Right lobe of liver (tissue), 6 donors: ENCODE results near the gene KRT80. TPM values are rescaled to one million over a fixed set of nuclear protein-coding genes. Genes with fewer than 3 reads are reported as not detected.

ENCODE experiments used
- ATAC-seq, 4 donors: fragments of 200-7000 bp; cut with Tn5 transposase; one replicate each; pipeline ENCODE4 v1.9.1; 2020; ENCODE audit warnings: mild to moderate bottlenecking in 4 of 4, moderate library complexity in 4 of 4
- DNase-seq, 3 donors: peaks; one replicate each; pipeline ENCODE4 v3.0.0-alpha.2; 2020
- H3K27ac ChIP-seq, 3 donors: fragments of 200-600 bp; one replicate each; pipeline ENCODE4 v1.8.0; 2022
- H3K27me3 ChIP-seq, 2 donors: fragments of 200-600 bp; one replicate each; pipeline ENCODE4 v1.8.0; 2022
- H3K36me3 ChIP-seq, 4 donors: fragments of 200-600 bp; sonication (generic) in 1 of 4; one replicate each; pipeline versions ENCODE4 v1.5.1 to v1.8.0; 2017 to 2022; ENCODE audit warnings: control low read depth in 1 of 4
- H3K4me1 ChIP-seq, 4 donors: fragments of 200-600 bp; sonication (generic) in 1 of 4; one replicate each; pipeline versions ENCODE4 v1.5.1 to v1.8.0; 2017 to 2022; ENCODE audit warnings: control low read depth in 1 of 4
- H3K4me3 ChIP-seq, 3 donors: fragments of 200-600 bp; one replicate each; pipeline ENCODE4 v1.8.0; 2022
- H3K9me3 ChIP-seq, 4 donors: fragments of 200-600 bp; sonication (generic) in 1 of 4; one replicate each; pipeline versions ENCODE4 v1.5.1 to v1.8.0; 2017 to 2022; ENCODE audit warnings: control low read depth in 1 of 4
- POLR2A ChIP-seq: fragments of 450-650 bp; IDR thresholded peaks from one replicate; pipeline ENCODE4 v1.6.1; 2017; ENCODE audit warnings: antibody characterized with exemption, mild to moderate bottlenecking
- WGBS: methylation state at CpG from one replicate; pipeline ENCODE4 v1.1.6; 2018; ENCODE audit warnings: low coverage, low lambda C conversion rate; ENCODE audit not compliant: insufficient coverage; ENCODE audit errors: missing lambda C conversion rate; 5-methylcytosine and 5-hydroxymethylcytosine counted together
- intact Hi-C, 2 donors: fragments of 100-400 bp; cut with DNase I; formaldehyde crosslinking; loops; one replicate each; pipeline versions ENCODE4 v1.11.2 to v1.14.1; 2022
- total RNA-seq, 6 experiments: library from RNA; depleted of rRNA in 2 of 6; stranded (reverse); fragments of >200 nt in 2 of 6; fragmentation: NEBNext Ultra II Directional in 3 of 6; extraction: Animal tissue kit (Norgen Biotek cat#: 25700) in 3 of 6; gene quantifications; one replicate each; pipeline versions ENCODE4 v1.1.0 to v1.2.4, GENCODE V29; 2016 to 2023
- TF ChIP-seq, protein P1 (sequence below), 4 donors: fragments of 200-600 bp in 3 of 4; fragments of 450-650 bp in 1 of 4; IDR thresholded peaks; one replicate each; pipeline versions ENCODE4 v1.5.1 to v1.8.0; 2016 to 2022; ENCODE audit warnings: antibody characterized with exemption in 4 of 4, mild to moderate bottlenecking in 2 of 4
- donor health status: DM: no; HTN: yes; CAD: no.
- donor health status: DM: no; HTN: no; CAD: no.
- donor health status: DM: no; HTN: no; CAD: no.
- donor health status: DM: no; HTN: yes; CAD: no.
- donor health status: DM: no; HTN: yes; CAD: no.

KRT80 gene
- total RNA-seq, 6 experiments from 2014 or later = 0.09 to 0.51 (median 0.15) TPM

GRCh38 chr12:52198454-52199215 lies 6.8 kb upstream of the KRT80 start:
- H3K4me1 ChIP-seq = no peaks in the 10 kb centered on the region
- no peak overlapping the region for H3K4me3 ChIP-seq
- TF ChIP-seq, protein P1, sequence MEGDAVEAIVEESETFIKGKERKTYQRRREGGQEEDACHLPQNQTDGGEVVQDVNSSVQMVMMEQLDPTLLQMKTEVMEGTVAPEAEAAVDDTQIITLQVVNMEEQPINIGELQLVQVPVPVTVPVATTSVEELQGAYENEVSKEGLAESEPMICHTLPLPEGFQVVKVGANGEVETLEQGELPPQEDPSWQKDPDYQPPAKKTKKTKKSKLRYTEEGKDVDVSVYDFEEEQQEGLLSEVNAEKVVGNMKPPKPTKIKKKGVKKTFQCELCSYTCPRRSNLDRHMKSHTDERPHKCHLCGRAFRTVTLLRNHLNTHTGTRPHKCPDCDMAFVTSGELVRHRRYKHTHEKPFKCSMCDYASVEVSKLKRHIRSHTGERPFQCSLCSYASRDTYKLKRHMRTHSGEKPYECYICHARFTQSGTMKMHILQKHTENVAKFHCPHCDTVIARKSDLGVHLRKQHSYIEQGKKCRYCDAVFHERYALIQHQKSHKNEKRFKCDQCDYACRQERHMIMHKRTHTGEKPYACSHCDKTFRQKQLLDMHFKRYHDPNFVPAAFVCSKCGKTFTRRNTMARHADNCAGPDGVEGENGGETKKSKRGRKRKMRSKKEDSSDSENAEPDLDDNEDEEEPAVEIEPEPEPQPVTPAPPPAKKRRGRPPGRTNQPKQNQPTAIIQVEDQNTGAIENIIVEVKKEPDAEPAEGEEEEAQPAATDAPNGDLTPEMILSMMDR (IDR thresholded peaks at IDR 0.05) = no peak
- TF ChIP-seq POLR2A = no peak
- no peak for DNase-seq
- no peaks in the 10 kb centered on the region for H3K9me3 ChIP-seq
- 37% methylated on average over 2 of the region's 5 CpGs for WGBS
- intact Hi-C loops = no loop called here
- ATAC-seq = peak; percentile 6 to 34 (median 22)
- no peaks in the 10 kb centered on the region for H3K36me3 ChIP-seq
- no peak overlapping the region for H3K27ac ChIP-seq
- H3K27me3 ChIP-seq = no peaks in the 10 kb centered on the region

DNA sequence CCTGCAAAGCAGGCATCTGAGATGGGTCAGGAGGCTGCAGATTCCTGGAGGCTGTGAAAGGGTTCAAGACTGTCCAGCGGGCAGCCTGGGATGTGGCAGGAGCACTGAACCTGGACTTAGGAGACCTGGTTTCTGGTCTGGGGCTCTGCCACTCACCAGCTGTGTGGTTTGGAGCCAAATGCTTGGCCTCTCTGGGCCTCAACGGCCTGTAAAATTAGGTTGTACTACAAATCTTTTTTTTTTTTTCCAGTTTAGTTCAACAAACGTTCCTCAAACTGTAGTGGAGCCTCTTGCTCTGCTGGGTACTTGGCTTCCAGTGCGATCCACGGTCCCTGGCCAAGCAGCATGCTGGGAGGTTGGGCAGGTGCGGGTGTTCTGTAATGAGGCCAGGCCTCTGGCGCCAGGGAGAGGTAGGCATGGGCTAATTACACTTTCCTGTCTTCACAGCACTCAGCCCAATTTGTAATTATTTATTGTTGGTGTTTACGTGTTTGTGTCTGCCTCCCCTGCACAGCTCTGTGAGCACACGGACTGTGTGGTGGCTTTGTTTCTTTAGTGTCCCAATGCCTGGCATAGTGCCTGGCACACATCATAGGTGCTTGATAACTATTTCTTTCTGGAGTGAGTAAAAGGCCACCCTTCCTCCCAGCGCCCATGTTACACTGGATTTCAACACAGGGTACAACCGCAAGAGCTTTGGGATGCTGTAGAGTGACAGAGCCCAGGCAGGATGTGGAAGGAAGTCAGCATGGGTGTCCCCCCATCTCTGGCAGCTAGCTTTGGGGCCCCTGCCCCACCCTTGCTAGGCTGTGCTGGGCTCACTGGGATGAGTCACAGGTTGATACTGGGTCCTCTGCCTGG lies 5.8 kb upstream of the KRT80 start:
- ATAC-seq (peak; percentile 17 to 56 (median 30)), DNase-seq (no peak)
- no peak overlapping the region for H3K4me3 ChIP-seq
- intact Hi-C loops = no loop called here
- H3K27ac ChIP-seq = no peak overlapping the region
- 41% methylated on average over 7 of the region's 11 CpGs for WGBS
- no peaks in the 10 kb centered on the region for H3K4me1 ChIP-seq
- no peaks in the 10 kb centered on the region for H3K27me3 ChIP-seq
- H3K9me3 ChIP-seq = no peaks in the 10 kb centered on the region
- no peaks in the 10 kb centered on the region for H3K36me3 ChIP-seq
- no peak for TF ChIP-seq POLR2A
- TF ChIP-seq, protein P1 (IDR thresholded peaks at IDR 0.05) = no peak

DNA sequence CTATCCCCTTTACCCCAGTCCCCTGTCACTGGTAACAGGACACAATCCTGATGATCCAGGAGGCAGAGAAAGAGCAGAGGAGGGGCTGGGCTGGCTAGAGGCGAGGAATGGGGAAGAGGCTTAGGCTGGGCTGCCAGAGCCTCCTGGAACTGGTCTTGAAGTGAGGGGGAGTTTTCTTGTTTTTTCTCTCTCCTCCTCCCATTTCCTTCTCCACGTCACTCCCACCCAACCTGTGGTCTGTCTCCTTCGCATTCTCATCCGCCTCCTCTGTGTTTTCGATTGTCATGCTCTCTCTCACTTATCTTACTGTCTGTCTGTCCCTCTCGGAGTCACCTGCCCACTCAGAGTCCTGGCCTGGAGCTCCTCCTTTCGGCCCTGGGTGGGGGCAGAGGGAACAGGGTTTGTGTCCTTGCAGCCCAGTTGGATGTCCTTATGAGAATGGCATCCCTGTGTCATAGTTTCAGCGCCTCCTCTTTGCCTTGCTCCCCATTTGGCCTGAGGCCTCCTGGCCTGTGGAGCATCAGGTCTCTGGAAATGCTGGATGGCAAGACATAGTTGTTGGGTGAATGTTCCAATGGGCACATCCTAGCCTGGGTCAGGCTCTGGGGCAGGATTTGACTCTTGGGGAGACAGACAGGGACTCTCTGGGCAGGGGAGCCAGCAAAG lies 3.4 kb upstream of the KRT80 start:
- ATAC-seq (no peak), DNase-seq (no peak)
- Histone ChIP-seq H3K9me3 (no peaks in the 10 kb centered on the region), H3K4me1 (no peaks in the 10 kb centered on the region), H3K4me3 (no peak overlapping the region), H3K27ac (no peak overlapping the region), H3K36me3 (no peaks in the 10 kb centered on the region), H3K27me3 (no peaks in the 10 kb centered on the region)
- TF ChIP-seq, protein P1 (IDR thresholded peaks at IDR 0.05) = no peak
- no peak for TF ChIP-seq POLR2A
- intact Hi-C loops = no loop called here
- WGBS = 33% methylated on average over 5 of the region's 8 CpGs

- 50% methylated on average over 6 of the region's 6 CpGs for WGBS
- intact Hi-C loops = no loop called here
- H3K27ac ChIP-seq = no peak overlapping the region
- no peak for ATAC-seq
- no peak for TF ChIP-seq POLR2A
- TF ChIP-seq, protein P1 (IDR thresholded peaks at IDR 0.05) = no peak
- no peaks in the 10 kb centered on the region for H3K36me3 ChIP-seq
- H3K4me1 ChIP-seq = no peaks in the 10 kb centered on the region
- H3K27me3 ChIP-seq = no peaks in the 10 kb centered on the region
- H3K9me3 ChIP-seq = no peaks in the 10 kb centered on the region
- no peak overlapping the region for H3K4me3 ChIP-seq
- no peak for DNase-seq
Measured at GRCh38 chr12:52193991-52194390, 2.2 kb upstream of the KRT80 start.
